Measurements from ENCODE around the gene GRIP2. TPM values are rescaled to one million over a fixed set of nuclear protein-coding genes. Genes with fewer than 3 reads are reported as not detected.

Gene GRIP2
- total and polyA plus RNA-seq, 12 donors: 0.09 to 2.5 (median 1.1) TPM

GRCh38 chr3:14550651-14551611 lies 10.8 kb upstream of the GRIP2 start:
- Histone ChIP-seq H3K9me3 (replicated peaks in 1 of 3) (no peaks in the 10 kb centered on the region), H3K27me3 (no peaks in the 10 kb centered on the region), H3K4me3 (no peak overlapping the region), H3K27ac (no peak overlapping the region), H3K36me3 (replicated peaks in 1 of 2) (no peaks in the 10 kb centered on the region), H3K4me1 (replicated peaks in 1 of 2) (peaks cover 0 to 10% of the 10 kb centered on the region in 2 donors)
- intact Hi-C loops (cut with DNase I): loop anchor here in 1 of 2 donors (5.0 kb wide), 1 partner anchor 44 kb away; no protein-coding TSS in a partner anchor
- WGBS, 4 donors: 55 to 96% (median 59%) methylated on average over 5 to 24 of the region's 24 CpGs
- TF ChIP-seq CTCF (IDR thresholded peaks at IDR 0.05): no peak
- TF ChIP-seq POLR2A (IDR thresholded peaks at IDR 0.05): no peak
- peak in 1 of 7 donors; percentile 34 for DNase-seq

DNA sequence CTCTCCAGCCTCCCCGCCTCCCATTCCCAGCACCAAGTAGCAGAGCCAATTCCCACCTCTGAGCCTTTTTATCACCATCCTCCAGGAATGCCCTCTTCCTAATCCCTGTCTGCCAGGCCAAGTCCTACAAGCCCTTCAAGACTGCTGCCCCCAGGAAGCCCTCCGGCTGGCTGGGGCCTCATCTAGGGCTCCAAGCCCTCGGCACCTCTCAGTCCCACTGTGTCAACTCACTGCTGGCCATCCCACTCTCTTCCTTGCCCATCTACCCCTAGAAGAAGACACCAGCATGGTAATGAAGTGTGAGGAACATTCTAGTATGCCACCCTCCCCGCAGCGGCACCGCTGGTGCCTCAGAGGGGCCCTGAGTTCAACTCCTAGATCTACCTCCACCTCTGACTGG lies 10.0 kb upstream of the GRIP2 start:
- no peaks in the 10 kb centered on the region for H3K36me3 ChIP-seq (replicated peaks in 1 of 2)
- 86 to 94% (median 90%) methylated on average over 5 to 6 of the region's 6 CpGs for WGBS, 4 donors
- H3K4me1 ChIP-seq (replicated peaks in 1 of 2): peaks cover 0 to 10% of the 10 kb centered on the region in 2 donors
- H3K9me3 ChIP-seq (replicated peaks in 1 of 3): no peaks in the 10 kb centered on the region
- TF ChIP-seq CTCF (IDR thresholded peaks at IDR 0.05): no peak
- TF ChIP-seq POLR2A (IDR thresholded peaks at IDR 0.05): no peak
- DNase-seq: no peak
- H3K27ac ChIP-seq: no peak overlapping the region
- H3K4me3 ChIP-seq: no peak overlapping the region
- intact Hi-C loops (cut with DNase I): loop anchor here in 1 of 2 donors (5.0 kb wide), 1 partner anchor 43 kb away; no protein-coding TSS in a partner anchor
- no peaks in the 10 kb centered on the region for H3K27me3 ChIP-seq

GRCh38 chr3:14549256-14549919 lies 9.2 kb upstream of the GRIP2 start:
- Histone ChIP-seq H3K36me3 (replicated peaks in 1 of 2) (no peaks in the 10 kb centered on the region), H3K27me3 (no peaks in the 10 kb centered on the region), H3K4me3 (no peak overlapping the region), H3K4me1 (replicated peaks in 1 of 2) (peaks cover 0 to 10% of the 10 kb centered on the region in 2 donors), H3K27ac (no peak overlapping the region), H3K9me3 (replicated peaks in 1 of 3) (no peaks in the 10 kb centered on the region)
- 55 to 61% (median 59%) methylated on average over 7 to 8 of the region's 8 CpGs for WGBS, 4 donors
- DNase-seq: no peak
- TF ChIP-seq POLR2A (IDR thresholded peaks at IDR 0.05): no peak
- peak in 4 of 6 experiments; percentile 8 to 28 (median 17) for TF ChIP-seq CTCF (IDR thresholded peaks at IDR 0.05)
- intact Hi-C loops (cut with DNase I): loop anchor here in 1 of 2 donors (5.0 kb wide), 1 partner anchor 287 kb away; no protein-coding TSS in a partner anchor

- TF ChIP-seq CTCF (IDR thresholded peaks at IDR 0.05) (peak; percentile 53 to 78 (median 66)), POLR2A (IDR thresholded peaks at IDR 0.05) (no peak)
- intact Hi-C loops (cut with DNase I): loop anchor here in 1 of 2 donors (5.0 kb wide), 1 partner anchor 286 kb away; no protein-coding TSS in a partner anchor
- no peak overlapping the region for H3K27ac ChIP-seq
Measured at GRCh38 chr3:14548321-14548729, 8.2 kb upstream of the GRIP2 start.

More at GRCh38 chr3:14548321-14548729, 8.2 kb upstream of the GRIP2 start:
- WGBS, 4 donors: 13 to 67% (median 23%) methylated on average over 3 to 12 of the region's 12 CpGs
- no peaks in the 10 kb centered on the region for H3K9me3 ChIP-seq (replicated peaks in 1 of 3)
- H3K4me1 ChIP-seq (replicated peaks in 1 of 2): no peaks in the 10 kb centered on the region
- no peaks in the 10 kb centered on the region for H3K36me3 ChIP-seq (replicated peaks in 1 of 2)
- no peaks in the 10 kb centered on the region for H3K27me3 ChIP-seq
- H3K4me3 ChIP-seq: no peak overlapping the region
- DNase-seq: peak; percentile 55 to 83 (median 79)
